Measurements from ENCODE around the gene NSD2.
"Not testable (repeated sequence)": the region's sequence is repeated elsewhere in the genome, so short reads cannot be mapped to it uniquely, and the experiment has no call there.

Gene NSD2

GRCh38 chr4:1990348-1990645, 119.1 kb downstream of the NSD2 start:
- Histone ChIP-seq H3K27ac (no peak overlapping the region), H3K4me3 (no peak overlapping the region)

GRCh38 chr4:1990676-1991075, 119.5 kb downstream of the NSD2 start:
- no peak overlapping the region for H3K4me3 ChIP-seq

DNA sequence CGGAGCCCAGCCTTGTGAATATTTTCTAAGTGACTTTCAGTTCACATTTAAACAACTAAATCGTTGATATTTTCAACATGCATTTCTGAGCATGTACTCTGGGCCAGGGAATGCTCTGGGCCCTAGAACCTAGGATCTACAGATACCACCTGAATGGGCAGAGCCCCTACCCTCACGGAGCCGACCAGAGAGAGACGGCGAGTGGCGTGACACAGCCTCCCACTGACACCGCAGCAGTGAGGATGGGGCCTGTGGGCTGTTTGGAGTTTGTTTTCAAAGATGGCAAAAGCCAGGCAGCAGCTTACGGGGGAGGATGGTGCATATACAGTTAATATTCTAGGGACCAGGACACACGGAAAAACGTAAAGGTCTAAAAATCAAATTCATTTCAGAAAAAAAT, 119.9 kb downstream of the NSD2 start:
- H3K4me3 ChIP-seq = no peak overlapping the region
- no peak overlapping the region for H3K27ac ChIP-seq

More at GRCh38 chr4:1990676-1991075, 119.5 kb downstream of the NSD2 start:
- no peak overlapping the region for H3K27ac ChIP-seq

- Histone ChIP-seq H3K27ac (no peak overlapping the region), H3K4me3 (no peak overlapping the region)
Observed at GRCh38 chr4:1991596-1992434, 120.6 kb downstream of the NSD2 start.

GRCh38 chr4:1992468-1993168, 121.4 kb downstream of the NSD2 start:
- no peak overlapping the region for H3K4me3 ChIP-seq
- peak overlapping the region in 1 of 21 experiments; percentile 15 for H3K27ac ChIP-seq

- Histone ChIP-seq H3K27ac (no peak overlapping the region), H3K4me3 (no peak overlapping the region)
Observed at GRCh38 chr4:1993169-1993516, 122.0 kb downstream of the NSD2 start.

GRCh38 chr4:1993718-1994516, 122.7 kb downstream of the NSD2 start:
- H3K4me3 ChIP-seq, H3K27ac ChIP-seq: not testable (repeated sequence)

GRCh38 chr4:1994938-1995337, 123.7 kb downstream of the NSD2 start:
- H3K4me3 ChIP-seq = no peak overlapping the region
- H3K27ac ChIP-seq = no peak overlapping the region

DNA sequence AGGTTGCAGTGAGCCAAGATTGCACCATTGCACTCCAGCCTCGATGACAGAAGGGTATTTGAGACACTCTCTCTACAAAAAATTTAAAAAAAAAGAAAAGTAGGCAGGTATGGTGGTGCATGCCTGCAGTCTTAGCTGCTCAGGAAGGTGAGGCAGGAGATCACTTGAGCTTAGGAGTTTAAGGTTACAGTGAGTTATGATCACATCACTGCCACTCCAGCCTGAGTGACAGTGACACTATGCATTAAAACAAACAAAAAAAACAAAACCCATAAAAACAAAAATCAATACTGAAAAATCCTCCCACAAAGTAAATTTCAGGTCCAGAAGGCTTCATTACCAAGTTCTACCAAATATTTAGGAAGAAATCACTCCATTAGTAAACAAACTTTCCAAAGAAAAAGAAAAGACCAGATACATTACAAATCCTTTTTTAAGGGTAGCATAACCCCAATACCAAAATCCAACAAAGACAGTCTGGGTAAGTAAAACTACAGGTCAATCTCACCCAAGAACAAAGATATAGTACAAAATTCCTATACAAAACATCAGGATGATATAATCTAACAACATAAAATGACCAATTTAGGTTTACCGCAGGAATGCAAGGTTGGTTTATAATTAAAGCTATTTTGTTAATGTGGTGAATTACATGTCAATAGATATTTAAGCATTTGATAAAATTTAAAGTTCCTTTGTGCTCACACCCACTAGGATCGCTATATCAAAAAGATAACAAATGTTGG, 125.8 kb downstream of the NSD2 start:
- Histone ChIP-seq H3K4me3 (no peak overlapping the region), H3K27ac (no peak overlapping the region)

- H3K27ac ChIP-seq = no peak overlapping the region
Observed at GRCh38 chr4:1997712-1998111, 126.5 kb downstream of the NSD2 start.

GRCh38 chr4:1998296-1998695, 127.1 kb downstream of the NSD2 start:
- Histone ChIP-seq H3K27ac (no peak overlapping the region), H3K4me3 (no peak overlapping the region)

More at GRCh38 chr4:1997712-1998111, 126.5 kb downstream of the NSD2 start:
- no peak overlapping the region for H3K4me3 ChIP-seq

GRCh38 chr4:1999308-1999707, 128.1 kb downstream of the NSD2 start:
- not testable (repeated sequence) for H3K4me3 ChIP-seq, H3K27ac ChIP-seq

- H3K27ac ChIP-seq, H3K4me3 ChIP-seq: not testable (repeated sequence)
Observed at GRCh38 chr4:2003361-2003760, 132.2 kb downstream of the NSD2 start.

- Histone ChIP-seq H3K4me3 (no peak overlapping the region), H3K27ac (no peak overlapping the region)
Observed at GRCh38 chr4:2006367-2006766, 135.2 kb downstream of the NSD2 start.

DNA sequence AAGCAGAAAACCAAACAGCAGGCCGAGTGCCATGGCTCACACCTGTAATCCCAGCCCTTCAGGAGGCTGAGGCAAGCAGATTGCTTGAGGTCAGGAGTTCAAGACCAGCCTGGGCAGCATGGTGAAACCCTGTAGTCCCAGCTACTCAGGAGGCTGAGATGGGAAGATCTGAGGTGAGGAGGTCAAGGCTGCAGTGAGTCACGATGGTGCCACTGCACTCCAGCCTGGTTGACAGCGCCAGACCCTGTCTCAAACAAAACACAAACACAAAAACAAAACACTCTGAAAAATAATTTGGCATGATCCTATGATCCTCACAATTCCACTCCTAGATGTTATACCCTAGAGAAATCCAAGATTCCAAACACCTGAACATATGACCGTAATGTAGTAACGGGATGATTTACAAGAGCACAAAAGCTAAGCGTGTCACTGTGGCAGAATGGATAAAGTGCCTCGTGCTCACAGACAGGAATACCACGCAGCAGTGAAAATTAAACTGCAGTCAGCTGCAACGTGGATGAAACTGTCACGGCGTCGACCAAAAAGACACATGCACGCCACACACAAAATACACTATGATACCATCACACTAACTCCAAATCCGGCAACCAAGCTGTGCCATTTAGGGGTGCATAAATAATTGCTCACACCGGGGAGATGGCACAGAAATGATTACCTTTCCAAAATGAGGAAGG, 135.9 kb downstream of the NSD2 start:
- H3K4me3 ChIP-seq = peak overlapping the region in 4 of 7 experiments; percentile 74 to 95 (median 92)
- H3K27ac ChIP-seq = no peak overlapping the region

DNA sequence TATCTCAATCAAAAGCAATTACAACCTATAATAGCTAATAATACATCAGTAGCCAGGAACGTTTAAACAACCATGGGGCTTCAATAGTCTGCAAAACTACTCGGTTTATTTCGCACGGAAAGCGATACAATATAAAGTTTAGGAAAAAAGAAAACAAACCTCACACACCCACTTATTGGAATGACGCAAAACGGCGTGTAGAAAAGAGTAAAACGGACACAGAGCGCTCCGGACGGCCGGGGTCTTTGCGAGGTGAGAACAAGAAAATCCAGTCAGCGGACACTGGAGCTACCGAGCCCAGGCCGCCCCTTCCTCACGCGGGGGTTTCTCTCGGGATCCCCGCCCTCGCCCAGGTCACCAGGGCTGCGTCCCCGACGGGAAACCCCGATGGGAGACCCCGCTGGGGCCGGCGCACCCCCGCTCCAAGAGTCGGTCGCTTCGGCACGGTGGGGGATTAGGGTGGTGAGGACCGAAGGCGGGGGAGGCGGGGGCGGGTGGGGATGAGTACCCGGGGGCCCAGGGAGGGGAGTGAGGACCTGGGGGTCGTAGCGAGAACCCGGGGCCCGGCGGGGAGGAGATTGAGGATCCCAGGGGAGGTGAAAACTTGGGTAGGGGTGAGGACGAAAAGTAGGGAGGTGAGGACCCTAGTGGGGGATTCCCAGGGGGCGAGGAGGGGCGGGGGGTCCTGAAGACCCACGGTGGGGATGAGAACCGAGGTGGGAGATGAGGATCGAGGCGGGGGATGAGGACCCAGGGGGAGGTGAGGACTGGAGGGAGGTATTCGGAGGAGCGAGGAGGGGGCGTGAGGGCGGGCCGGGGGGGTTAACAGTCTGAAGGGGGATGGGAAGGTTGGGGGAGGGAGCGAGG, 136.8 kb downstream of the NSD2 start:
- Histone ChIP-seq H3K4me3 (peak overlapping the region; percentile 69 to 95 (median 92)), H3K27ac (peak overlapping the region; percentile 78 to 100 (median 99))

DNA sequence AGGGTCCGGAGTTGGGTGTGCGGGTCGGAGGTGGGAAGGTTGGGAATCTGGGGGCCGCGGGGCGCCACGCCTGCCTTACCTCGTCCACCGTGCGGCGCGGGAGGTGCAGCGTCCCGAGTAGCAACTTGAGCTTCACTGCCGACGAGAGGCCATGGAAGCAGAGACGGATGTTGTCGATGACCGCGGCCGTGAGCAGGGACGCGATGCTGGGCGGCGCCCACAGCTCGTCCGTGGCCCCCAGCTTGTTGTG, 137.4 kb downstream of the NSD2 start:
- H3K27ac ChIP-seq = peak overlapping the region; percentile 78 to 100 (median 99)
- H3K4me3 ChIP-seq = peak overlapping the region; percentile 69 to 95 (median 92)

DNA sequence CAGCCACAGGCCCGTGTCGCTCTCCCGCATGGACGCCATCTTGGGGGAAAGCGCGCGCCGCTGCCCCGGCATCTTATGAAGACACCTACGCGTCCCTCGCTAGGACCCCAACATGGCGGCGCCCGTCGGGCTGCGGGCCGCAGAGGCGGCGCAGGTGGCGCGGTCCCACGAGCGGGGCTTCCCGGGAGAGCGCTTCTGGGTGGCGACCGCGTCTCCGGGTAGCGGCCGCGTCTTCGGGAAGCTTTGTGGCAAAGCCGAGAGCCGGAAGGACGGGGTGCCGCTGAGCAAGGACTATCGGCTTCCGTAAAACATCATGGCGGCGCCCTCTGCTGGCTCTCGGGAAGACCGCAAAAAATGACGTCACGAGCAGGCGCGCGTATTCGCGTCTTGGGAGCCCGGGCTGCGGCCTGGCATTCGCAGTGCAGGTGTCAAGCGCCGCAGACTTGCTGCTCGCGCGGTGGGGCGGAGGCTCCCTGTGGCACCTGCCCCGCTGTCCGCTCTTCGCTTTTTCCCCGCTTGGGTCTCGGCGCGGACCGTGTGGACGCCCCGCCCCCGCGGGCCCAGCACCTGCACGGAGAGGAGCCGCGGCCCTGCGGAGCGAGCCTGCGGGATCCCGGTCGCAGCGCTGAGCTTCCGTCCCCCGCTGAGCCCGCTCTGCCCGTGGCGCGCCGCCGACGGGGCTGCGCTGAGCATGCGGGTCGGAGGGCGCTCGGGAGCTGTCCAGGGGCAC, 137.9 kb downstream of the NSD2 start, which contains the start of gene NELFA:
Gene NELFA, minus strand, starts transcription at position 54 of the 730 bp plus-strand sequence. Its CDS starts 15 bp downstream, at position 39.
- Histone ChIP-seq H3K4me3 (peak within 1 kb of the TSS; percentile 69 to 95 (median 92)), H3K27ac (peak within 1 kb of the TSS; percentile 78 to 100 (median 99))
